Occipital lobe (tissue), 1 donor: ENCODE results near the gene CFI. TPM values are rescaled to one million over a fixed set of nuclear protein-coding genes. Genes with fewer than 3 reads are reported as not detected.

ENCODE experiments used
- total RNA-seq: library from RNA; depleted of rRNA; stranded (reverse); fragments of >200 nt; gene quantifications from one replicate; pipeline ENCODE4 v1.2.3, GENCODE V29; 2014

CFI gene
- total RNA-seq, 1 donor from 2014 or later = 3.1 TPM

Other genes starting within 250 kb of the CFI start
- gene MCUB, start 241.8 kb downstream of the CFI start, total RNA-seq = 44.9 TPM
- gene CASP6, start 98.6 kb downstream of the CFI start, total RNA-seq = 13.6 TPM
- 25.0 TPM for gene PLA2G12A, start 71.9 kb downstream of the CFI start, total RNA-seq
- 3.6 TPM for gene GAR1, start 13.8 kb upstream of the CFI start, total RNA-seq
- not detected for gene RRH, start 26.0 kb upstream of the CFI start, total RNA-seq
- 0.16 TPM for gene LRIT3, start 46.1 kb upstream of the CFI start, total RNA-seq
- 1.7 TPM for gene EGF, start 110.9 kb upstream of the CFI start, total RNA-seq